Prostate gland (tissue), 2 donors: ENCODE measurements around the gene MMP25. TPM values are rescaled to one million over a fixed set of nuclear protein-coding genes. Genes with fewer than 3 reads are reported as not detected.

ENCODE experiments used
- DNase-seq: peaks from one replicate; pipeline ENCODE4 v3.0.0-alpha.2; 2019; ENCODE audit warnings: low spot score
- H3K27ac ChIP-seq, 2 donors: fragments of 200-600 bp; sonication (generic); 2 replicates each; pipeline ENCODE4 v1.5.1; 2017 to 2019
- H3K27me3 ChIP-seq: fragments of 200-600 bp; sonication (generic); replicated peaks from 2 replicates; pipeline ENCODE4 v1.5.1; 2019; ENCODE audit not compliant: insufficient read depth
- H3K36me3 ChIP-seq, 2 donors: fragments of 200-600 bp; sonication (generic); 1 replicate in 1 of 2; 2 replicates in 1 of 2; pipeline versions ENCODE4 v1.5.1 to v1.8.1; 2017 to 2019
- H3K4me1 ChIP-seq: fragments of 200-600 bp; sonication (generic); replicated peaks from 2 replicates; pipeline ENCODE4 v1.5.1; 2019
- H3K4me3 ChIP-seq, 2 donors: fragments of 200-600 bp; sonication (generic); 2 replicates each; pipeline ENCODE4 v1.5.1; 2017 to 2019
- H3K9me3 ChIP-seq: fragments of 200-600 bp; sonication (generic); 2 replicates; pipeline ENCODE4 v1.5.1; 2017
- POLR2A ChIP-seq: fragments of 450-650 bp; IDR thresholded peaks from one replicate; pipeline ENCODE4 v1.6.1; 2016; ENCODE audit warnings: antibody characterized with exemption, mild to moderate bottlenecking
- POLR2AphosphoS5 ChIP-seq: sonication (generic); formaldehyde crosslinking; IDR thresholded peaks from one replicate; pipeline ENCODE4 v1.6.1; 2017; ENCODE audit warnings: antibody characterized with exemption
- WGBS: methylation state at CpG from one replicate; pipeline ENCODE4 v1.1.5; 2018; 5-methylcytosine and 5-hydroxymethylcytosine counted together
- intact Hi-C: fragments of 100-400 bp; cut with DNase I; formaldehyde crosslinking; loops from one replicate; pipeline ENCODE4 v1.14.2; 2022
- total RNA-seq, 2 donors: library from RNA; depleted of rRNA; stranded (reverse); fragments of >200 nt; gene quantifications; one replicate each; pipeline ENCODE4 v1.1.0, GENCODE V29; 2016
- TF ChIP-seq, protein P1 (sequence below), 4 experiments: fragments of 200-600 bp in 2 of 4; fragments of 450-650 bp in 2 of 4; sonication (generic) in 2 of 4; IDR thresholded peaks; 1 replicate in 3 of 4; 2 replicates in 1 of 4; pipeline ENCODE4 v1.5.1; 2016 to 2019; ENCODE audit warnings: antibody characterized with exemption in 4 of 4, mild to moderate bottlenecking in 2 of 4, moderate library complexity in 2 of 4

Gene MMP25
- total RNA-seq, 2 donors from 2014 or later, result 0.74 to 1.4 TPM

DNA sequence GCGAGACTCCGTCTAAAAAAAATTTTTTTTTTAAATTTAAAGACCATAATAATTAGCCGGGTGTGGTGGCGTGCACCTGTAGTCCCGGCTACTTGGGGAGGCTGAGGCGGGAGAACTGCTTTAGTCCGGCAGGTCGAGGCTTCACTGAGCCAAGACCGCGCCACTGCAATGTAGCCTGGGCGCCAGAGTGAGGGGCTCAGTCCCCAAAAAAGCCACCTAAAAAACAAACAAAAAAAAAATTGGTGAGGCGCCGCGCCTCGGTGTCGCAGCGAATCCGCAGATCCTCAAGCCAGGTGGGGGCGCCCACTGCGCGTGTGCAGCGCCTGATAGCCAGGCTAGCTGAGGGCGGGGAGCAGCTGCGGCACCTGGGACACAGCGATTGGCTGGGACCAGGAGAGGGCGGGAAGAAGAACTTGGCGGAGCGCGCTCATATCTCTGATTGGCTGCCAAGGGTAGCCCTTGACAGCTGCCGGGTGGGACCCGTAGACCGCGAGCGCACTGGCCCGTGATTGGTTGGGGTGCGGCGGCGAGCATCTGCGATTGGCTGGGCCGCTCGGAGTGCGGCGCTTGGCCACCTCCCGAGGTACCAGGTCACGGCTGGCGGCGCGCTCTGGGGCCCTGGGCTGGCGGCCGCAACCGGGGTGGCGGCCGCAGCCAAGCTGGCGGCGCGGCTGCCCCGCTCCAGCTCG lies 42.6 kb upstream of the MMP25 start:
- peak overlapping the region; percentile 16 to 17 for H3K4me3 ChIP-seq
- H3K36me3 ChIP-seq, result no peaks in the 10 kb centered on the region
- no peaks in the 10 kb centered on the region for H3K9me3 ChIP-seq
- intact Hi-C loops, result no loop called here
- peak; percentile 98 for DNase-seq
- WGBS, result 9% methylated on average over 52 of the region's 58 CpGs
- no peak overlapping the region for H3K27ac ChIP-seq
- TF ChIP-seq POLR2AphosphoS5 (peak; percentile 92), POLR2A (peak; percentile 54)
- TF ChIP-seq, protein P1, sequence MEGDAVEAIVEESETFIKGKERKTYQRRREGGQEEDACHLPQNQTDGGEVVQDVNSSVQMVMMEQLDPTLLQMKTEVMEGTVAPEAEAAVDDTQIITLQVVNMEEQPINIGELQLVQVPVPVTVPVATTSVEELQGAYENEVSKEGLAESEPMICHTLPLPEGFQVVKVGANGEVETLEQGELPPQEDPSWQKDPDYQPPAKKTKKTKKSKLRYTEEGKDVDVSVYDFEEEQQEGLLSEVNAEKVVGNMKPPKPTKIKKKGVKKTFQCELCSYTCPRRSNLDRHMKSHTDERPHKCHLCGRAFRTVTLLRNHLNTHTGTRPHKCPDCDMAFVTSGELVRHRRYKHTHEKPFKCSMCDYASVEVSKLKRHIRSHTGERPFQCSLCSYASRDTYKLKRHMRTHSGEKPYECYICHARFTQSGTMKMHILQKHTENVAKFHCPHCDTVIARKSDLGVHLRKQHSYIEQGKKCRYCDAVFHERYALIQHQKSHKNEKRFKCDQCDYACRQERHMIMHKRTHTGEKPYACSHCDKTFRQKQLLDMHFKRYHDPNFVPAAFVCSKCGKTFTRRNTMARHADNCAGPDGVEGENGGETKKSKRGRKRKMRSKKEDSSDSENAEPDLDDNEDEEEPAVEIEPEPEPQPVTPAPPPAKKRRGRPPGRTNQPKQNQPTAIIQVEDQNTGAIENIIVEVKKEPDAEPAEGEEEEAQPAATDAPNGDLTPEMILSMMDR (IDR thresholded peaks at IDR 0.05), result peak; percentile 31 to 88 (median 78)
- H3K4me1 ChIP-seq, result no peaks in the 10 kb centered on the region
- no peaks in the 10 kb centered on the region for H3K27me3 ChIP-seq

DNA sequence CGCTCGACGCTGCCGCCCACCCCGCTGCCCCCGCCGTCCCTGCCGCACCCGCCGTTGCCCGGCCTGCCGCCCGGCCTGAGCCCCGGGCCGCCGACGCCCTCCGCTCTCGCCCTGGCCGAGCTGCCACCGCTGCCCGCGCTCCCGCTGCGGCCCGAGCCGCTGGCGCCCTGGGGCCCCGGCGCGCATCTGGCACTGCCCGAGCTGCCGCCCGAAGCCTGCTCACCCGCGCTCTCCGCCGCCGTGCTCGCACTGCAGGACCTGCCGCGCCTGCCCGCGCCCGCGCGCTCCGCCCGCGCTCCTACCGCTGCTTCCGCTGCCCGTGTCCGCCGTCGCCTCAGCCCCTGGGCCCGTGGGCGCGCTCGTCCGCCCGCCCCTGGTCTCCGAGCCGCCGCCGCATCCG lies 42.0 kb upstream of the MMP25 start:
- no peak for DNase-seq
- no peak for TF ChIP-seq POLR2AphosphoS5
- TF ChIP-seq, protein P1 (IDR thresholded peaks at IDR 0.05), result no peak
- TF ChIP-seq POLR2A, result no peak
- 0% methylated on average over 50 of the region's 67 CpGs for WGBS
- intact Hi-C loops, result no loop called here
- Histone ChIP-seq H3K4me3 (peak overlapping the region; percentile 16 to 17), H3K4me1 (no peaks in the 10 kb centered on the region), H3K27ac (no peak overlapping the region), H3K9me3 (no peaks in the 10 kb centered on the region), H3K36me3 (no peaks in the 10 kb centered on the region), H3K27me3 (no peaks in the 10 kb centered on the region)

DNA sequence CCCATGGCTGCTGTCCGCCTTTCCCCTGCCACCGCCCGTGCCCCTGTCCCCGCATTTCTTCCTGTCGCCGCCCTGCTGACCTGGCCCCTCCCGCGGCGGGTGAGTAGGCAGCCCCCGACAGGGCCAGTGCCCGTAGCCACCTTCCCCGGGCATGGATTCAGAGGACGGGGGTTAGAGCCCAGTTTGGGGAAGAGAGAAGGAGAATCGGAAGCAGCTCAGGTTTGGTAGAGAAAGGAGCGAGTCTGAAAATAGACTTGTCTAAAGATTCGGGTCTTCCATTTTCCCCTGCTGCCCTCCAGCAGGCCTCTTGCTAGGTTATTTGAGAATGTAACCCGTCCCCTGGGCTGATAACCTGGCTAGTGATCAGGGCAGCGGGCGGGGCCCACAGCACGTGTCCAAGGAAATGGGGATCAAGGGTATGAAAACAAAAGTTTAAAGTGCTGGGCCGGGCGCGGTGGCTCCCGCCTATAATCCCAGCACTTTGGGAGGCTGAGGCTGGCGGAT lies 41.5 kb upstream of the MMP25 start:
- DNase-seq, result no peak
- intact Hi-C loops, result no loop called here
- 19% methylated on average over 25 of the region's 25 CpGs for WGBS
- Histone ChIP-seq H3K4me1 (no peaks in the 10 kb centered on the region), H3K27ac (no peak overlapping the region), H3K36me3 (no peaks in the 10 kb centered on the region), H3K9me3 (no peaks in the 10 kb centered on the region), H3K4me3 (no peak overlapping the region), H3K27me3 (no peaks in the 10 kb centered on the region)
- TF ChIP-seq POLR2A (no peak), POLR2AphosphoS5 (no peak)
- TF ChIP-seq, protein P1 (IDR thresholded peaks at IDR 0.05), result no peak

DNA sequence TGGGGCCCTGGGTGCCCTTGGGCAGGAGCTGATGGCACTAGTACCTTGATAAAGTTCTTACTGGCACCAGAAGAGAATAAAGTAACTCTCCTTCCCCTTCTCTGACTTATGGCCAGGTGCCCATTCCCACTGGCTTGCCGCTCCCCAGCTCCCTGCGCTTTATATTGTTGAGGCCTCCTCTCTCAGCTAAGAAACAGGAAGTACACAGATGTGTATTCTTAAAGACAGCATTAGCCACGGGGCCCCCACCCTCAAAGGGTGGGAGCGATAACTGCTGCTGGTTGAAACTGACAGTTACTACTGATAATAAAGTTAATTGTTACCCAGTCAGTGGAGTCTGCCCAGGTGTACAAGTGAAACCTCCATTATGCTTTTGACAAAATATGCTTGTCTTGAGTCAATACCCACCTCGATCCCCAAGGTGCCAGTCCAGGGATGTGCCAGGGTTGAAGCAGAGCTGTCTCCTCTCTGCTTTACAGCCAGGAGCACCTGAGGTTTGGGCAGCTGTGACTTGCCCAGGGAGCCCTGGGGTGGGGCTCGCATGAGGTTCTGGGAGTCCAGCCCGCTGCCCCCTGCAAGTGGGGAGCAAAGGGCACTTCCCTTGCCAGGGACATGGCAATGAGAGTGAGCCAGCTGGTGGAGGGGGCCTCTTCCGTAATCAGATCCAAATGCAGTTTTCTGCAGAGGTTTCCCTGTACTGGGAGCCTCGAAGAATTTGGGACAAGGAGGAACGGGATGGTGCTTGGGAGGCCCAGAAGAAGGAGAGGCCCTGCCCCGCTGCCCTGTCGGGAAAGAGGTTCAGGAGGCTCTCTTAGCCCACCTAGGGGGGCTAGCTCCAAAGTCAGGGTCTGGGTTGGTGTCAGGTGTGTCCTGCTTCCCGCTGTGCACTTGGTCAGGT lies 39.1 kb upstream of the MMP25 start:
- Histone ChIP-seq H3K4me3 (no peak overlapping the region), H3K27ac (no peak overlapping the region), H3K36me3 (no peaks in the 10 kb centered on the region), H3K9me3 (no peaks in the 10 kb centered on the region), H3K27me3 (no peaks in the 10 kb centered on the region), H3K4me1 (peaks cover 7% of the 10 kb centered on the region)
- intact Hi-C loops, result no loop called here
- 31% methylated on average over 13 of the region's 13 CpGs for WGBS
- TF ChIP-seq, protein P1 (IDR thresholded peaks at IDR 0.05), result no peak
- TF ChIP-seq POLR2AphosphoS5 (no peak), POLR2A (no peak)
- no peak for DNase-seq
